ENCODE results near the gene BMP7.
"Not testable (repeated sequence)": the region's sequence is repeated elsewhere in the genome, so short reads cannot be mapped to it uniquely, and the experiment has no call there.

The BMP7 gene

DNA sequence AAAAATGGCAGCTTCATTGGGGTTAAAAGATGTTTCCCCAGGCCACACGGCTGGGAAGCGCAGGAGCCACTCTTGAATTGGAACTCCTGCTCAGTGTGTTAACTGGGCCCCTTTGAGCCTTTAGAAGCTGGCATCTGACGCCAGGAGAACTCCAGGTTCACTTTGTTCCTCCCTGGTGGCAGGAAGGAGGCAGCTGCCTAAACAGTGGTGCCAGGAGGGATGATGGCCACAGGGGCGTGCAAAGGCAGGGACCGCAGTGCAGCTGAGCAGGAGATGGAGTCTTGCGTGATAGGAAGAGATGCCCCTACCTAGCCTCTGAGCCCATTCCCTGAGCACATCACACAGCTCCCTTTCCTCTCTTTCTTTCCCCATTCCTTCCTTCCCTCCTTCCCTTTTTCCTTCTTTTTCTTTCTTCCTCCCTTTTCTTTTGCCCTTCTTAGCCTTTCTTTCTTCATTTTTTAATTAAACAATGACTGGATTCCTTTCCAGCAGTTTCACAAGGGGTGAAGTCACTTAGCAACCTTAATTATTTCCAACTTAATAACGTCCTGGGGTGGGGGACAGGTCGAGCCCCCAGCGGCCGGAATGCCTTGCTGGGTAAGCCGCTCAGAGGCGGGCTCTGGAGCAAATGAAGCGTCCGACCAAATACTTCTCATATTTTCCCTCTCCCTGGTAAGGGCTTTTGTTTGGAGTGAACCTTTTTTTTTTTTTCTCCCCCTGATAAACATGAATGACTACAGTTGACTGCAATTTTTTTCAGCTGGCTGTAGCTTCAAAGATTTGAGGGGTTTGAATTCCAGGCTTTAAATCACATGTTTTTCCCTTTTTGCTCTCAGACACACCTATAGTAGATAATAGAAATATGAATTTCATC lies 20.8 kb upstream of the BMP7 start:
- no peak for DNase-seq

DNA sequence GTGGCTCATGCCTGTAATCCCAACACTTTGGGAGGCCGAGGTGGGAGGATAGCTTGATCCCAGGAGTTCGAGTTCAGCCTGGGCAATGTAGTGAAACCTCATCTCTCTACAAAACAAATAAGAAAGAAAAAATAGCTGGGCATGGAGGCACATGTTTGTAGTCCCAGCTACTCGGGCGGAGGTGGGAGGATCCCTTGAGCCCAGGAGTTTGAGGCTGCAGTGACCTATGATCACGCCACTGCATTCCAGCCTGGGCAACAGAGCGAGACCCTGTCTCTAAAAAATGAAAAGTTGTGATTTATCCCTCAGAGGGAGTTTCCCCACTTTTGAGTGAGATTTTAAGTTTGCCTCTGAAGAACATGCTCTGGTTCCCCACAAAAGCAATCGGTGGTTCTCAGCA lies 17.4 kb upstream of the BMP7 start:
- DNase-seq = no peak

GRCh38 chr20:57282670-57283361 lies 16.4 kb upstream of the BMP7 start:
- DNase-seq = no peak

GRCh38 chr20:57281900-57282299 lies 15.5 kb upstream of the BMP7 start:
- no peak for DNase-seq

GRCh38 chr20:57280221-57280620 lies 13.8 kb upstream of the BMP7 start:
- DNase-seq = no peak

DNA sequence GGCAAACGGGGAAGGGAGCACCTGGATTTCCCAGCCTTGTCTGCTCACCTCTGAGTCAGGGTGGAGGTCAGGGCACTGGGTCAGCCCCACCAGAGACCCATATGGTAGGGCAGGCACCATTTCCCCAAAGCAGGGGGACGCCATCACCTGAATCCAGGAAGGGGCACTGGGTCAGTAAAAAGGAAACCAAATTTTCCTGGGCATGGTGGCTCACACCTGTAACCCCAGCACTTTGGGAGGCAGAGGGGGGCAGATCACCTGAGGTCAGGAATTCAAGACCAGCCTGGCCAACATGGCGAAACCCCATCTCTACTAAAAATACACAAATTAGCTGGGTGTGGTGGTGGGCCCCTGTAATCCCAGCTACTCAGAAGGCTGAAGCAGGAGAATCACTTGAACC lies 13.1 kb upstream of the BMP7 start:
- not testable (repeated sequence) for DNase-seq

DNA sequence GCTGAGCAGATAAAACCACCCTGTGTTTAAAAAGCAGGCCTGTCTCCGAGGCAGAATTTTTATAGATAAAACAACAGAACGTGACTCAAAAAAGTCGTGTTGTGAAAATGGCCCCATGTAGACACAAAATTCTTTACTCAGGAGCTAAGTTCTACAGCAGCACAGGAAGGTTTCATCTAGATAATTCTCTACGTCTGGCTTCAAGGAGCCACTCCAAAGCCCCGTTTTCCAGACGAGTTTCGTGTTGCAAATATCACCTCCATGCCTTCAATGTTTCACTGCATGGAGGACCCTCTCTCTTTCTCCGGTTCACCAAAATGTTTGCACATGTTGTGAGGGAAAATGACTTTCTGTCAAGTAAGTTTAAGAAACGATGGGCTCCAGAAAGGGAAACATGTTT lies 12.0 kb upstream of the BMP7 start:
- DNase-seq = no peak

DNA sequence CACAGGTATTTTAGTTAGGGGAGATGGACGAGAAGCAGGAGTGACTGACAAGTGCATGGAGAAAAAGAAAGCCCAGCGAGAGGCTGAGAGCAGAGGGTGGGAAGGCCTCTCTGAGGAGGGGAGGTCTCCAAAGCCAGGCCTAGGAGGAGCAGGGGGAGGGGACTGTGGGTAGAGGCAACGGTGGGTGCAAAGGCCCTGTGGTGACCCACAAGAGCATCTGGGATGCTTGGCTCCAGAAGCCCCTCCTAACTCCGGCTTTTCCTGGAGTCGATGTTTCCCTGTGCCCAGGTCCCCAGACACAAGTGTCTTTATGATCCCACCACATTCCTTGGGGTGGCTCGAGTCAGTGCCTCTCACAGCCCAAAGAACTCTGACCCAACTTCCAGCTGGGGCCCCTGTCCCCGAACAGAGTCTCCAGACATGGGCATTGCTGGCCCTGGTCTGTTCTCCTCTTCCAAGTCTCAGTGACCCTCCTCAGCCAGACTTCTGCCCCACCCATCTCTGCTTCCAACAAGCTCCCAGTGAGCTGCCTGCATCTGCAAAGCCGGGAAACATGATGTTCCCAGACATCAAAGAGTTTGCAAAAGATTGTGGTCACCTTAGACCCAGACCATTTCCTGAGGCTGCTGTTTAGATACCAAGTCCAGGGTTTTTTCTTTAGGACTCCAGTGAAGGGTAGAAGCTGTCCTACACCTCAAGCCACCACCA lies 11.1 kb upstream of the BMP7 start:
- DNase-seq = no peak

DNA sequence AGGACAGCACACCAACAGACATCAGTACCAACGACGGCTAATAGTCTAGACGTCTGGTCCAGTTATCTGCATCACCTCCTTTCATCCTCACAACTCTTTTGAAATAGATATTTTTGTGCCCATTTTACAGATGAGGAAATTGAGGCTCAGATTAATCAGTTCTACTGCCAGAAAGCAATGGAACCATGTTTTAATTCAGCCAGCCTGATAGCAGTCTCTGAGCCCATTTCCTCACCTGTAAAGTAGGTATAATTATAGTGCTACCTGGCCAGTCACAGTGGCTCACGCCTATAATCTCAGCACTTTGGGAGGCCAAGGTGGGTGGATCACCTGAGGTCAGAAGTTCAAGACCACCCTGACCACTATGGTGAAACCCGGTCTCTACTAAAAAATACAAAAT lies 9.8 kb upstream of the BMP7 start:
- DNase-seq = no peak

DNA sequence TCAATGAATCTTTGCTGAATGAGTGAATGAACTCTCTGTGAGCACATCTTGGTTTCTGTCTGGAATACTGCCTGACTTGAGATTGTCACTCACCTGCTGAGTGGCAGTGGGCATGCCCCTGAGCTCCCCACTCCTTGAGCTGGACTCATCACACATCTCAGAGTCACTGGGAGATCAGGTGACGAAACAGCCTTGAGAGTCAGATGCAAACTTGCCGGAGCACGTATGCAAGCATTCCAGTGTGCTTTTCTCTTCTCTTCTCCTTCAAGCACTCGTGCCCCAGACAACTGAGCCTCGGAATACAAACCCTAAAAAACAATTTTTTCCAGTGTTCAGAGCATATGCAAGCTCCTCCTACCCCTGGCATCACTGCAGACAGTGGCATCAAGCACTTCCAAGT lies 9.4 kb upstream of the BMP7 start:
- no peak for DNase-seq

DNA sequence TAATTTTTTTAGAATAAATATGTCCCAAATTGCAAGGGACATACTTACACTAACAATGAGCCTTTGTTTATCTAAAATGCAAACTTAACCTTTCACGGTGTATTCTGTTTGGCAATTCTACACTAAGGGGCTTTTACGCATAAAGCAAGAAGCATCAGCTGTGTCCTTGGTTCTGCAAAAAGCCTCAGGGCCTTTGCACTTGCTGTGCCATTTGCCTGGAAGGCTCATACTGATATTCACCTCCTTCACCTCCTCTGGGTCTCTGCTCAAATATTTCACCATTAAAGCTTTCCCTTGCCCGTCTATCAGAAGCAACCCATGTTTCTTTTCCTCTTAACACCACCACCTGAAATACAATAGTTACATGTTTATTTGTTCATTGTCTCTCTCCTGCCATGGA lies 8.9 kb upstream of the BMP7 start:
- no peak for DNase-seq

DNA sequence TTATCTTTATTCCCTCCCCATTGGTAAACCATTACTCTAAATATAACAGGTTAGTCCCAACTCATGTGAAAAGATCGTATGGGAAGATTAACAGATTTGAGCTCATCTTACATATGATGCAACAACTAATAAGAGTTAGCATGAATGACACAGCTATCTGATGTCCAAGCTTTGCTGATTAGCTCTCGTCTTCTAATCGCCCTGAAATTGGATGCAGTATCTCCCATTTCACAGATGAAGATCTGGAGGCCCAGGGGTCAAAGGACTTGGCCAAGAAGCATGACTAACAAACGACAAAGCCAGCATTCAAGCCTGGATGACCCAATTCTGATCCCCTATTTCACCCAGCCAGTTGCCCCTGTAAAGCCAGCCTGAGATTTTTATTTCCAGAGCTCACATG lies 8.4 kb upstream of the BMP7 start:
- DNase-seq = no peak

- no peak for DNase-seq
Observed at GRCh38 chr20:57274299-57274698, 7.9 kb upstream of the BMP7 start.

DNA sequence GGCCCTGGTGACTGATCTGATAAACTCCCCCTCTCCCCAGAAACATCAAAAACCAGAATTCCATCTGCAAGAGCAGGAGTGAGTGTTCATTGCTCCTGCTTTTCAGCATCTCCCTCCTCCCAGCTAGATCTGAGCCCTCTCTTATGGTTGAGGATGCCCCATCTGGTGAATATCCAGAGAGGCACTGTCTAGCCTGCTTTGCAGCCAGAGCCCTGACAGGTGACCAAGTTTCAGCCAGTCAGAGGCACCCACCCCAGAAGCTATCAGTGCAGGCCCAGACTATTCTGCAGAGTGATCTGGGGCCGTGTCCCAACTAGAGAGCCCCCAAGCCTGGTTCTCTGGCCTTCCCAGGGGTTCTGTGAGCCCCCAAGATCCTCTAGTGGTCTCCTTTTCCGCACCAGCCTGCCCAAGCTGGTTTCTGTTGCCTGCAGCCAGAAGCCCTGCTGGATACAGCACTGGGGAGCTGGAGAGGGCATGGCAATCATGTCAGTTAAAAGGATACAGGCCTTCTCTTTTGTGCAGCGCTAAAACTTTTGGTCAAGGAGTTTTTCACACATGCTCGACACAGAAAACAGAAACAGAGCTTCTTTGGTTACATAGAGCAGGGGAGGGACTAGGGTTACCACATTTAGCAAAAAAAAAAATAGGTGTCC lies 6.6 kb upstream of the BMP7 start:
- DNase-seq = no peak

- no peak for DNase-seq
Observed at GRCh38 chr20:57270204-57270984, 4.0 kb upstream of the BMP7 start.

GRCh38 chr20:57269148-57269984 lies 2.9 kb upstream of the BMP7 start:
- no peak for DNase-seq

GRCh38 chr20:57268399-57269076 lies 2.1 kb upstream of the BMP7 start:
- no peak for DNase-seq

GRCh38 chr20:57267158-57267821 lies 849 bp upstream of the BMP7 start:
- DNase-seq = no peak

- DNase-seq = no peak
Observed at GRCh38 chr20:57265997-57266290, 497 bp downstream of the BMP7 start.

GRCh38 chr20:57265336-57265996 lies 975 bp downstream of the BMP7 start:
- DNase-seq = no peak

Measured in NCI-H524 treated with DMSO at 0.1 percent for 48 hours (cell line).